Common myeloid progenitor, CD34-positive (primary cell): ENCODE data around the gene APOA4.

Experiments used
- CTCF ChIA-PET: fragments of 350-600 bp; sonication (Branson Sonifier 250); formaldehyde crosslinking; loops from one replicate; lab custom pipeline; 2021; ENCODE audit warnings: antibody characterized with exemption; lab: Charles Lee
- POLR2A ChIA-PET: fragments of 350-600 bp; sonication (Branson Sonifier 250); formaldehyde crosslinking; loops from one replicate; lab custom pipeline; 2021; ENCODE audit warnings: antibody characterized with exemption; lab: Charles Lee
- DNase-seq, 3 donors: peaks; one replicate each; pipeline versions ENCODE4 v3.0.0 to v3.0.0-alpha.2; 2013
- H3K27ac ChIP-seq, 2 experiments: 1 replicate in 1 of 2; 2 replicates in 1 of 2; pipeline ENCODE4 v1.7.0; 2013; ENCODE audit warnings: inconsistent platforms in 2 of 2, low read length in 2 of 2, mild to moderate bottlenecking in 2 of 2, low read depth in 1 of 2, moderate library complexity in 1 of 2; ENCODE audit not compliant: severe bottlenecking in 2 of 2, insufficient read depth in 1 of 2, poor library complexity in 1 of 2
- H3K27me3 ChIP-seq, 5 experiments: replicated peaks in 2 of 5; 1 replicate in 3 of 5; 2 replicates in 2 of 5; pipeline versions ENCODE4 v1.6.1 to v1.7.0; 2013; ENCODE audit warnings: low read length in 4 of 5, mild to moderate bottlenecking in 2 of 5, moderate library complexity in 2 of 5, inconsistent platforms in 1 of 5; ENCODE audit not compliant: insufficient read depth in 5 of 5, control insufficient read depth in 4 of 5
- H3K36me3 ChIP-seq, 4 experiments: 1 replicate in 2 of 4; 2 replicates in 2 of 4; pipeline versions ENCODE4 v1.6.1 to v1.7.0; 2013; ENCODE audit warnings: low read length in 3 of 4, control low read depth in 1 of 4, mild to moderate bottlenecking in 1 of 4; ENCODE audit not compliant: control insufficient read depth in 4 of 4, insufficient read depth in 4 of 4
- H3K4me1 ChIP-seq, 4 experiments: 1 replicate in 3 of 4; 2 replicates in 1 of 4; pipeline versions ENCODE4 v1.6.1 to v1.7.1; 2013; ENCODE audit warnings: low read length in 3 of 4, mild to moderate bottlenecking in 3 of 4, control low read depth in 1 of 4, inconsistent platforms in 1 of 4, moderate library complexity in 1 of 4; ENCODE audit not compliant: control insufficient read depth in 4 of 4, insufficient read depth in 4 of 4; ENCODE audit errors: control extremely low read depth in 1 of 4
- H3K4me3 ChIP-seq, 7 experiments: 1 replicate in 4 of 7; 2 replicates in 3 of 7; pipeline versions ENCODE4 v1.5.1 to v1.7.0; 2013; ENCODE audit warnings: mild to moderate bottlenecking in 7 of 7, low read length in 6 of 7, moderate library complexity in 6 of 7, inconsistent platforms in 2 of 7, low read depth in 2 of 7, control low read depth in 1 of 7; ENCODE audit not compliant: insufficient read depth in 4 of 7, control insufficient read depth in 1 of 7; ENCODE audit errors: extremely low read depth in 1 of 7
- H3K9me3 ChIP-seq, 5 experiments: 1 replicate in 4 of 5; 2 replicates in 1 of 5; pipeline versions ENCODE4 v1.6.1 to v1.7.1; 2013; ENCODE audit warnings: low read length in 4 of 5, mild to moderate bottlenecking in 2 of 5, inconsistent platforms in 1 of 5, low read depth in 1 of 5, moderate library complexity in 1 of 5; ENCODE audit not compliant: control insufficient read depth in 4 of 5, insufficient read depth in 2 of 5; ENCODE audit errors: control extremely low read depth in 1 of 5
- WGBS: methylation state at CpG from one replicate; pipeline ENCODE4 v1.1.5; 2013; ENCODE audit not compliant: insufficient coverage; 5-methylcytosine and 5-hydroxymethylcytosine counted together

The APOA4 gene

GRCh38 chr11:116792144-116792868 lies 30.8 kb downstream of the APOA4 start:
- no peak for DNase-seq
- CTCF ChIA-PET: interaction anchor here (0.5 to 9.8 kb wide), 11 partner anchors 23 to 388 kb away, joined by 3 to 134 read pairs (median 9); partner anchors contain the start of gene APOA1
- no peak overlapping the region for H3K27ac ChIP-seq
- H3K9me3 ChIP-seq: no peaks in the 10 kb centered on the region
- peaks cover 0 to 17% (median 14%) of the 10 kb centered on the region in 4 experiments for H3K4me1 ChIP-seq
- H3K27me3 ChIP-seq: peaks cover 0 to 2% (median 0%) of the 10 kb centered on the region in 5 experiments
- WGBS: 100% methylated on average over 4 of the region's 8 CpGs
- no peaks in the 10 kb centered on the region for H3K36me3 ChIP-seq
- POLR2A ChIA-PET: interaction anchor here (0.7 kb wide), 1 partner anchor 314 kb away, joined by 6 read pairs; no protein-coding TSS in a partner anchor
- H3K4me3 ChIP-seq: no peak overlapping the region

- Histone ChIP-seq H3K36me3 (no peaks in the 10 kb centered on the region), H3K27me3 (peaks cover 0 to 2% (median 0%) of the 10 kb centered on the region in 5 experiments), H3K4me3 (peak within 1 kb of the TSS in 2 of 7 experiments; percentile 33 to 64), H3K27ac (no peak within 1 kb of the TSS), H3K9me3 (no peaks in the 10 kb centered on the region), H3K4me1 (peaks cover 0 to 22% (median 18%) of the 10 kb centered on the region in 4 experiments)
- 93% methylated on average over 7 of the region's 7 CpGs for WGBS
- POLR2A ChIA-PET: interaction anchor here (0.7 kb wide), 1 partner anchor 314 kb away, joined by 6 read pairs; no protein-coding TSS in a partner anchor
- CTCF ChIA-PET: interaction anchor here (0.5 to 9.8 kb wide), 22 partner anchors 8 to 435 kb away, joined by 3 to 134 read pairs (median 8); partner anchors contain the start of genes APOA1 and APOA4
- DNase-seq: no peak
Measured at GRCh38 chr11:116791813-116792143, 31.3 kb downstream of the APOA4 start, which contains the start of gene APOA5. TSS of gene APOA5 (minus strand) at chr11:116791879. CDS start at chr11:116791860, 19 bp downstream.

GRCh38 chr11:116791002-116791812 lies 31.9 kb downstream of the APOA4 start:
- Histone ChIP-seq H3K4me1 (peaks cover 0 to 27% (median 21%) of the 10 kb centered on the region in 4 experiments), H3K4me3 (peak overlapping the region in 2 of 7 experiments; percentile 33 to 64), H3K36me3 (peaks cover 2 to 5% (median 2%) of the 10 kb centered on the region in 4 experiments), H3K9me3 (no peaks in the 10 kb centered on the region), H3K27ac (no peak overlapping the region), H3K27me3 (peaks cover 0 to 2% (median 0%) of the 10 kb centered on the region in 5 experiments)
- DNase-seq: peak; percentile 62 to 71 (median 67)
- WGBS: 26% methylated on average over 26 of the region's 31 CpGs
- ChIA-PET POLR2A (no interaction called here), CTCF (interaction anchor here (0.8 to 9.8 kb wide), 30 partner anchors 8 to 440 kb away, joined by 3 to 134 read pairs (median 5); partner anchors contain the start of genes APOA1 and APOA4)

GRCh38 chr11:116790167-116791001 lies 32.7 kb downstream of the APOA4 start:
- POLR2A ChIA-PET: interaction anchor here (1.4 kb wide), 1 partner anchor 309 kb away, joined by 3 read pairs; the partner anchor contains the start of gene SIK3
- 94% methylated on average over 51 of the region's 53 CpGs for WGBS
- no peak overlapping the region for H3K4me3 ChIP-seq

GRCh38 chr11:116788975-116789374 lies 34.1 kb downstream of the APOA4 start:
- no peak for DNase-seq
- 93% methylated on average over 3 of the region's 4 CpGs for WGBS
- Histone ChIP-seq H3K27ac (no peak overlapping the region), H3K36me3 (peaks cover 16 to 28% (median 22%) of the 10 kb centered on the region in 4 experiments), H3K9me3 (no peaks in the 10 kb centered on the region), H3K4me3 (no peak overlapping the region), H3K27me3 (peaks cover 0 to 2% (median 0%) of the 10 kb centered on the region in 5 experiments), H3K4me1 (peaks cover 0 to 27% (median 21%) of the 10 kb centered on the region in 4 experiments)
- ChIA-PET CTCF (interaction anchor here (1.0 to 9.8 kb wide), 11 partner anchors 11 to 319 kb away, joined by 3 to 134 read pairs (median 8); partner anchors contain the start of genes APOA1 and APOC3), POLR2A (interaction anchor here (1.3 kb wide), 1 partner anchor 47 kb away, joined by 3 read pairs; no protein-coding TSS in a partner anchor)

More at GRCh38 chr11:116790167-116791001, 32.7 kb downstream of the APOA4 start:
- Histone ChIP-seq H3K27ac (no peak overlapping the region), H3K36me3 (peaks cover 6 to 14% (median 10%) of the 10 kb centered on the region in 4 experiments), H3K4me1 (peaks cover 0 to 27% (median 21%) of the 10 kb centered on the region in 4 experiments), H3K27me3 (peaks cover 0 to 2% (median 0%) of the 10 kb centered on the region in 5 experiments), H3K9me3 (no peaks in the 10 kb centered on the region)
- CTCF ChIA-PET: interaction anchor here (0.8 to 9.8 kb wide), 32 partner anchors 8 to 440 kb away, joined by 3 to 134 read pairs (median 6); partner anchors contain the start of genes APOA1, APOA4, APOC3 and PAFAH1B2
- DNase-seq: no peak

GRCh38 chr11:116788534-116788933 lies 34.6 kb downstream of the APOA4 start:
- WGBS: no CpG with 5 or more reads among the region's 4 CpGs

More at GRCh38 chr11:116788534-116788933, 34.6 kb downstream of the APOA4 start:
- Histone ChIP-seq H3K4me3 (peak overlapping the region; percentile 76 to 93 (median 86)), H3K9me3 (no peaks in the 10 kb centered on the region), H3K36me3 (peaks cover 16 to 32% (median 24%) of the 10 kb centered on the region in 4 experiments), H3K4me1 (peaks cover 0 to 27% (median 21%) of the 10 kb centered on the region in 4 experiments), H3K27me3 (peaks cover 0 to 2% (median 0%) of the 10 kb centered on the region in 5 experiments), H3K27ac (peak overlapping the region in 1 of 2 experiments; percentile 77)
- CTCF ChIA-PET: interaction anchor here (1.1 to 9.8 kb wide), 9 partner anchors 12 to 320 kb away, joined by 3 to 134 read pairs (median 14); partner anchors contain the start of gene APOA1
- DNase-seq: no peak
- POLR2A ChIA-PET: interaction anchor here (0.6 to 1.3 kb wide), 2 partner anchors 17 to 47 kb away, joined by 3 read pairs; no protein-coding TSS in a partner anchor
